Measurements from ENCODE around the gene NKAIN2.

The NKAIN2 gene

GRCh38 chr6:124487623-124488431, 684.2 kb downstream of the NKAIN2 start (continued):
- TF ChIP-seq PRDM2 (tag by site-specific recombination; IDR thresholded peaks at IDR 0.05; ENCODE audit: borderline replicate concordance) (no peak), MYNN (tag by site-specific recombination; IDR thresholded peaks at IDR 0.05; ENCODE audit: borderline replicate concordance) (peak; percentile 64), ZNF146 (tag by site-specific recombination; IDR thresholded peaks at IDR 0.05) (peak; percentile 48; the same call in 1 of the 2 replicates), ZNF280D (tag by site-specific recombination; IDR thresholded peaks at IDR 0.05) (no peak), TRIM28 (IDR thresholded peaks at IDR 0.05; ENCODE audit: borderline replicate concordance, low read length) (0 out of 2 replicates have a peak, but pooled peaks have one; percentile 40), ZNF366 (tag by site-specific recombination; conservative IDR thresholded peaks at IDR 0.05) (peak; percentile 98), ZNF140 (tag by site-specific recombination; IDR thresholded peaks at IDR 0.05) (no peak), ZNF791 (tag by site-specific recombination; IDR thresholded peaks at IDR 0.05) (no peak), ZNF148 (tag by site-specific recombination; IDR thresholded peaks at IDR 0.05; ENCODE audit: borderline replicate concordance) (0 out of 2 replicates have a peak, but pooled peaks have one; percentile 16), ZNF660 (tag by site-specific recombination; IDR thresholded peaks at IDR 0.05) (peak; percentile 65), ZNF513 (tag by site-specific recombination; IDR thresholded peaks at IDR 0.05) (peak; percentile 19; the same call in 1 of the 2 replicates), OVOL3 (tag by site-specific recombination; IDR thresholded peaks at IDR 0.05) (peak; percentile 94; the same call in 1 of the 2 replicates), ELK4 (IDR thresholded peaks at IDR 0.05; ENCODE audit: borderline replicate concordance, low read depth, low read length) (no peak), ZNF629 (tag by site-specific recombination; IDR thresholded peaks at IDR 0.05) (peak; percentile 93), SP3 (tag by site-specific recombination; IDR thresholded peaks at IDR 0.05) (peak; percentile 54), ZNF362 (tag by site-specific recombination; IDR thresholded peaks at IDR 0.05) (peak; percentile 100), GLI4 (tag by site-specific recombination; IDR thresholded peaks at IDR 0.05) (no peak), ZXDB (tag by site-specific recombination; IDR thresholded peaks at IDR 0.05) (peak; percentile 60; the same call in 1 of the 2 replicates), SP7 (tag by site-specific recombination; IDR thresholded peaks at IDR 0.05) (peak; percentile 100), ZNF10 (tag by site-specific recombination; IDR thresholded peaks at IDR 0.05) (peak; percentile 77)
